Lower lobe of right lung (tissue), 2 donors: ENCODE results near the gene BBS7. TPM values are rescaled to one million over a fixed set of nuclear protein-coding genes. Genes with fewer than 3 reads are reported as not detected.

Source experiments
- ATAC-seq, 2 donors: fragments of 200-7000 bp; cut with Tn5 transposase; one replicate each; pipeline ENCODE4 v1.9.1; 2020 to 2022; ENCODE audit warnings: mild to moderate bottlenecking in 2 of 2, moderate library complexity in 2 of 2
- DNase-seq: peaks from one replicate; pipeline ENCODE4 v3.0.0-alpha.2; 2020
- H3K27ac ChIP-seq: fragments of 200-600 bp; one replicate; pipeline ENCODE4 v1.8.0; 2022
- H3K27me3 ChIP-seq: fragments of 200-600 bp; one replicate; pipeline ENCODE4 v1.8.0; 2022; ENCODE audit warnings: low read depth
- H3K36me3 ChIP-seq: fragments of 200-600 bp; one replicate; pipeline ENCODE4 v1.8.0; 2022; ENCODE audit warnings: mild to moderate bottlenecking
- H3K4me1 ChIP-seq: fragments of 200-600 bp; one replicate; pipeline ENCODE4 v1.8.0; 2022
- H3K4me3 ChIP-seq: fragments of 200-600 bp; one replicate; pipeline ENCODE4 v1.8.0; 2022; ENCODE audit warnings: mild to moderate bottlenecking
- H3K9me3 ChIP-seq: fragments of 200-600 bp; one replicate; pipeline ENCODE4 v1.8.0; 2022
- CTCF ChIP-seq: fragments of 200-600 bp; IDR thresholded peaks from one replicate; pipeline ENCODE4 v1.8.0; 2022; ENCODE audit warnings: antibody characterized with exemption, mild to moderate bottlenecking
- intact Hi-C: fragments of 100-400 bp; cut with DNase I; formaldehyde crosslinking; loops from one replicate; pipeline ENCODE4 v1.11.0; 2022
- total RNA-seq: library from RNA; stranded (reverse); fragmentation: NEBNext Ultra II Directional; extraction: Animal tissue kit (Norgen Biotek cat#: 25700); gene quantifications from one replicate; pipeline ENCODE4 v1.2.1, GENCODE V29; 2021
- donor health status: DM: no; HTN: yes; CAD: no; lungs with severe emphysema.

Gene BBS7
- total RNA-seq, 1 donor from 2014 or later = 15.1 TPM

GRCh38 chr4:121824950-121825349 is 45.3 kb downstream of the BBS7 start:
- Histone ChIP-seq H3K9me3 (no peaks in the 10 kb centered on the region), H3K27me3 (no peaks in the 10 kb centered on the region), H3K4me1 (peaks cover 19% of the 10 kb centered on the region), H3K4me3 (no peak overlapping the region), H3K27ac (no peak overlapping the region), H3K36me3 (peaks cover 32% of the 10 kb centered on the region)
- ATAC-seq (no peak), DNase-seq (no peak)
- TF ChIP-seq CTCF = no peak
- intact Hi-C loops = no loop called here

- Histone ChIP-seq H3K36me3 (peaks cover 24% of the 10 kb centered on the region), H3K27me3 (no peaks in the 10 kb centered on the region), H3K27ac (peak overlapping the region; percentile 77), H3K4me3 (peak overlapping the region; percentile 80), H3K4me1 (peaks cover 19% of the 10 kb centered on the region), H3K9me3 (no peaks in the 10 kb centered on the region)
- DNase-seq (no peak), ATAC-seq (peak in 1 of 2 donors; percentile 2)
- TF ChIP-seq CTCF = no peak
- intact Hi-C loops = no loop called here
Measured at GRCh38 chr4:121824171-121824527, 46.1 kb downstream of the BBS7 start.

GRCh38 chr4:121823505-121824170 is 46.6 kb downstream of the BBS7 start, which contains the start of gene CCNA2:
Gene CCNA2, minus strand, starts transcription at chr4:121823883. Its CDS starts 255 bp downstream, at chr4:121823628.
- ATAC-seq = peak; percentile 100
- no peaks in the 10 kb centered on the region for H3K9me3 ChIP-seq
- H3K27ac ChIP-seq = peak within 1 kb of the TSS; percentile 77
- intact Hi-C loops = no loop called here
- no peaks in the 10 kb centered on the region for H3K27me3 ChIP-seq
- no peak for TF ChIP-seq CTCF
- peak; percentile 97 for DNase-seq
- H3K36me3 ChIP-seq = peaks cover 21% of the 10 kb centered on the region
- peak within 1 kb of the TSS; percentile 80 for H3K4me3 ChIP-seq
- H3K4me1 ChIP-seq = peaks cover 19% of the 10 kb centered on the region

- intact Hi-C loops = no loop called here
- ATAC-seq (peak in 1 of 2 donors; percentile 19), DNase-seq (peak; percentile 46)
- Histone ChIP-seq H3K4me1 (peaks cover 19% of the 10 kb centered on the region), H3K4me3 (peak overlapping the region; percentile 80), H3K27ac (peak overlapping the region; percentile 77), H3K36me3 (peaks cover 21% of the 10 kb centered on the region), H3K9me3 (no peaks in the 10 kb centered on the region), H3K27me3 (no peaks in the 10 kb centered on the region)
- no peak for TF ChIP-seq CTCF
Measured at GRCh38 chr4:121822796-121823504, 47.3 kb downstream of the BBS7 start.

GRCh38 chr4:121822047-121822446 is 48.2 kb downstream of the BBS7 start:
- ATAC-seq = no peak
- H3K36me3 ChIP-seq = peaks cover 21% of the 10 kb centered on the region
- H3K4me1 ChIP-seq = peaks cover 19% of the 10 kb centered on the region
- H3K27ac ChIP-seq = no peak overlapping the region
- no peak for TF ChIP-seq CTCF
- no peak overlapping the region for H3K4me3 ChIP-seq
- H3K9me3 ChIP-seq = no peaks in the 10 kb centered on the region
- intact Hi-C loops = no loop called here
- H3K27me3 ChIP-seq = no peaks in the 10 kb centered on the region
- no peak for DNase-seq
